H9 (cell line): ENCODE results near the gene GLDC. TPM values are rescaled to one million over a fixed set of nuclear protein-coding genes. Genes with fewer than 3 reads are reported as not detected.

Source experiments
- DNase-seq: peaks from one replicate; pipeline ENCODE4 v3.0.0-alpha.2; 2017
- H2AFZ ChIP-seq: one replicate; pipeline ENCODE4 v1.6.1; 2013; ENCODE audit warnings: mild to moderate bottlenecking, low read length, control low read depth, moderate library complexity
- H2AK5ac ChIP-seq: 2 replicates; pipeline ENCODE4 v1.6.1; 2013; ENCODE audit warnings: low read length, control low read depth, mixed read lengths; ENCODE audit not compliant: insufficient read length
- H2BK120ac ChIP-seq: one replicate; pipeline ENCODE4 v1.6.1; 2013; ENCODE audit warnings: low read depth, mild to moderate bottlenecking, low read length, control low read depth, inconsistent platforms; ENCODE audit not compliant: poor library complexity, severe bottlenecking
- H2BK12ac ChIP-seq: 2 replicates; pipeline ENCODE4 v1.6.1; 2013; ENCODE audit warnings: low read length, control low read depth, mixed read lengths, low read depth; ENCODE audit not compliant: insufficient read length
- H2BK15ac ChIP-seq: 2 replicates; pipeline ENCODE4 v1.6.1; 2013; ENCODE audit warnings: low read depth, low read length, control low read depth
- H2BK20ac ChIP-seq: one replicate; pipeline ENCODE4 v1.6.1; 2013; ENCODE audit warnings: low read depth, mild to moderate bottlenecking, low read length, control low read depth, inconsistent platforms; ENCODE audit not compliant: poor library complexity, severe bottlenecking
- H2BK5ac ChIP-seq: 2 replicates; pipeline ENCODE4 v1.6.1; 2013; ENCODE audit warnings: low read length, control low read depth, mixed read lengths; ENCODE audit not compliant: insufficient read length
- H3K14ac ChIP-seq: 2 replicates; pipeline ENCODE4 v1.6.1; 2013; ENCODE audit warnings: low read length, control low read depth; ENCODE audit not compliant: insufficient read depth
- H3K18ac ChIP-seq: 2 replicates; pipeline ENCODE4 v1.6.1; 2013; ENCODE audit warnings: low read depth, mild to moderate bottlenecking, mixed read lengths, low read length, control low read depth; ENCODE audit not compliant: insufficient read length
- H3K23ac ChIP-seq: 2 replicates; pipeline ENCODE4 v1.6.1; 2013; ENCODE audit warnings: low read length, control low read depth, mixed read lengths, low read depth; ENCODE audit not compliant: insufficient read length
- H3K23me2 ChIP-seq: 2 replicates; pipeline ENCODE4 v1.6.1; 2013; ENCODE audit warnings: low read depth, mild to moderate bottlenecking, mixed read lengths, low read length, control low read depth; ENCODE audit not compliant: insufficient read length, poor library complexity, severe bottlenecking
- H3K27ac ChIP-seq: 2 replicates; pipeline ENCODE4 v1.5.1; 2013; ENCODE audit warnings: low read length, control low read depth, mixed read lengths, low read depth; ENCODE audit not compliant: insufficient read length
- H3K27me3 ChIP-seq: 2 replicates; pipeline ENCODE4 v1.6.1; 2013; ENCODE audit warnings: low read length, control low read depth, inconsistent platforms; ENCODE audit not compliant: insufficient read depth
- H3K4ac ChIP-seq: 2 replicates; pipeline ENCODE4 v1.6.1; 2013; ENCODE audit warnings: low read depth, mild to moderate bottlenecking, control low read depth, inconsistent platforms, low read length, moderate library complexity
- H3K4me1 ChIP-seq: 2 replicates; pipeline ENCODE4 v1.6.1; 2013; ENCODE audit warnings: low read length, control low read depth, inconsistent platforms; ENCODE audit not compliant: insufficient read depth
- H3K4me2 ChIP-seq: 2 replicates; pipeline ENCODE4 v1.6.1; 2013; ENCODE audit warnings: low read length, control low read depth, mixed read lengths; ENCODE audit not compliant: insufficient read length, insufficient read depth
- H3K56ac ChIP-seq: 2 replicates; pipeline ENCODE4 v1.6.1; 2013; ENCODE audit warnings: low read depth, mild to moderate bottlenecking, mixed read lengths, low read length, control low read depth; ENCODE audit not compliant: insufficient read length
- H3K79me1 ChIP-seq: 2 replicates; pipeline ENCODE4 v1.6.1; 2013; ENCODE audit warnings: low read depth, mild to moderate bottlenecking, moderate library complexity, low read length, control low read depth, inconsistent platforms; ENCODE audit not compliant: insufficient read depth, poor library complexity, severe bottlenecking
- H3K79me2 ChIP-seq: 2 replicates; pipeline ENCODE4 v1.6.1; 2013; ENCODE audit warnings: low read length, control low read depth, inconsistent platforms; ENCODE audit not compliant: insufficient read depth
- H3K9ac ChIP-seq: 2 replicates; pipeline ENCODE4 v1.6.1; 2013; ENCODE audit warnings: low read length, control low read depth, mixed read lengths; ENCODE audit not compliant: insufficient read length; ENCODE audit errors: extremely low read depth
- H3K9me3 ChIP-seq: one replicate; pipeline ENCODE4 v1.6.1; 2013; ENCODE audit warnings: low read depth, low read length, inconsistent platforms; ENCODE audit not compliant: control insufficient read depth
- H3T11ph ChIP-seq: one replicate; pipeline ENCODE4 v1.6.1; 2013; ENCODE audit warnings: mild to moderate bottlenecking, low read length, control low read depth, inconsistent platforms
- H4K20me1 ChIP-seq: one replicate; pipeline ENCODE4 v1.6.1; 2013; ENCODE audit not compliant: control insufficient read depth, insufficient read length, insufficient read depth
- H4K5ac ChIP-seq: 2 replicates; pipeline ENCODE4 v1.6.1; 2013; ENCODE audit warnings: low read depth, mild to moderate bottlenecking, mixed read lengths, low read length, control low read depth; ENCODE audit not compliant: insufficient read length
- H4K8ac ChIP-seq: replicated peaks from 2 replicates; pipeline ENCODE4 v1.6.1; 2013; ENCODE audit warnings: low read length, control low read depth, mixed read lengths, low read depth; ENCODE audit not compliant: insufficient read length
- H4K91ac ChIP-seq: 2 replicates; pipeline ENCODE4 v1.6.1; 2013; ENCODE audit warnings: low read depth, mild to moderate bottlenecking, moderate library complexity, mixed read lengths, low read length, control low read depth; ENCODE audit not compliant: insufficient read length
- H3K27ac Mint-ChIP-seq, 3 experiments: 2 replicates in 2 of 3; 3 replicates in 1 of 3; pipeline ENCODE4 v1.8.0; 2020 to 2021; ENCODE audit warnings: mixed read lengths in 3 of 3, mild to moderate bottlenecking in 1 of 3, moderate library complexity in 1 of 3
- H3K27me3 Mint-ChIP-seq: 2 replicates; pipeline ENCODE4 v1.8.0; 2021; ENCODE audit warnings: low read depth, mild to moderate bottlenecking, moderate library complexity, mixed read lengths
- H3K36me3 Mint-ChIP-seq, 3 experiments: 2 replicates in 2 of 3; 3 replicates in 1 of 3; pipeline ENCODE4 v1.8.0; 2020 to 2021; ENCODE audit warnings: low read depth in 3 of 3, mixed read lengths in 3 of 3; ENCODE audit not compliant: insufficient read depth in 1 of 3
- H3K4me1 Mint-ChIP-seq, 2 experiments: 2 replicates each; pipeline ENCODE4 v1.8.0; 2020; ENCODE audit warnings: mixed read lengths in 2 of 2
- H3K4me3 Mint-ChIP-seq, 2 experiments: 2 replicates in 1 of 2; 3 replicates in 1 of 2; pipeline ENCODE4 v1.8.0; 2020 to 2021; ENCODE audit warnings: mild to moderate bottlenecking in 2 of 2, mixed read lengths in 2 of 2, moderate library complexity in 1 of 2
- H3K9me3 Mint-ChIP-seq, 2 experiments: 2 replicates in 1 of 2; 3 replicates in 1 of 2; pipeline ENCODE4 v1.8.0; 2020; ENCODE audit warnings: mild to moderate bottlenecking in 2 of 2, mixed read lengths in 2 of 2, moderate library complexity in 1 of 2
- WGBS: extraction: QIAGEN DNeasy Blood & Tissue Kit; methylation state at CpG from one replicate; pipeline ENCODE4 v1.1.7; 2013; ENCODE audit warnings: missing lambda C conversion rate, low lambda C conversion rate, mixed read lengths; ENCODE audit not compliant: insufficient read length; ENCODE audit errors: extremely low coverage; 5-methylcytosine and 5-hydroxymethylcytosine counted together
- total RNA-seq: library from RNA; stranded (reverse); gene quantifications from 2 replicates; pipeline ENCODE4 v1.2.1, GENCODE V29; 2021
- TF ChIP-seq, protein P1 (sequence below): fragments of 200-600 bp; sonication (generic); conservative IDR thresholded peaks from 3 replicates; pipeline ENCODE4 v1.8.0; 2021; ENCODE audit warnings: antibody characterized with exemption, mild to moderate bottlenecking

The GLDC gene
- total RNA-seq, 1 experiment from 2014 or later = 74.4 TPM

GRCh38 chr9:6641961-6642360 is 3.6 kb downstream of the GLDC start:
- H4K20me1 ChIP-seq = no peaks in the 10 kb centered on the region
- no peak overlapping the region for H3K27ac ChIP-seq
- peaks cover 10% of the 10 kb centered on the region for H3K23me2 ChIP-seq
- H3K27me3 Mint-ChIP-seq = peaks cover 11% of the 10 kb centered on the region
- H3K56ac ChIP-seq = no peak overlapping the region
- H2BK5ac ChIP-seq = no peak overlapping the region
- H3K27me3 ChIP-seq = no peaks in the 10 kb centered on the region
- H3K36me3 Mint-ChIP-seq = peaks cover 4 to 21% (median 16%) of the 10 kb centered on the region in 3 experiments; a peak in 6 of 7 replicates
- H3K9me3 Mint-ChIP-seq = no peaks in the 10 kb centered on the region
- H3T11ph ChIP-seq = no peak overlapping the region
- no peak overlapping the region for H2BK20ac ChIP-seq
- H2BK120ac ChIP-seq = no peak overlapping the region
- H3K4me1 Mint-ChIP-seq = peaks cover 28 to 34% of the 10 kb centered on the region in 2 experiments
- H3K4me2 ChIP-seq = no peak overlapping the region
- no peak overlapping the region for H4K5ac ChIP-seq
- H3K4ac ChIP-seq = no peak overlapping the region
- H3K18ac ChIP-seq = no peak overlapping the region
- no CpG with 5 or more reads among the region's 2 CpGs for WGBS
- TF ChIP-seq, protein P1, sequence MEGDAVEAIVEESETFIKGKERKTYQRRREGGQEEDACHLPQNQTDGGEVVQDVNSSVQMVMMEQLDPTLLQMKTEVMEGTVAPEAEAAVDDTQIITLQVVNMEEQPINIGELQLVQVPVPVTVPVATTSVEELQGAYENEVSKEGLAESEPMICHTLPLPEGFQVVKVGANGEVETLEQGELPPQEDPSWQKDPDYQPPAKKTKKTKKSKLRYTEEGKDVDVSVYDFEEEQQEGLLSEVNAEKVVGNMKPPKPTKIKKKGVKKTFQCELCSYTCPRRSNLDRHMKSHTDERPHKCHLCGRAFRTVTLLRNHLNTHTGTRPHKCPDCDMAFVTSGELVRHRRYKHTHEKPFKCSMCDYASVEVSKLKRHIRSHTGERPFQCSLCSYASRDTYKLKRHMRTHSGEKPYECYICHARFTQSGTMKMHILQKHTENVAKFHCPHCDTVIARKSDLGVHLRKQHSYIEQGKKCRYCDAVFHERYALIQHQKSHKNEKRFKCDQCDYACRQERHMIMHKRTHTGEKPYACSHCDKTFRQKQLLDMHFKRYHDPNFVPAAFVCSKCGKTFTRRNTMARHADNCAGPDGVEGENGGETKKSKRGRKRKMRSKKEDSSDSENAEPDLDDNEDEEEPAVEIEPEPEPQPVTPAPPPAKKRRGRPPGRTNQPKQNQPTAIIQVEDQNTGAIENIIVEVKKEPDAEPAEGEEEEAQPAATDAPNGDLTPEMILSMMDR = no peak
- H3K9me3 ChIP-seq = no peaks in the 10 kb centered on the region
- H3K9ac ChIP-seq = no peak overlapping the region
- no peak overlapping the region for H3K23ac ChIP-seq
- 0 out of 2 replicates have a peak, but pooled peaks cover 2% of the 10 kb centered on the region for H3K4me1 ChIP-seq
- H4K8ac ChIP-seq = no peak overlapping the region
- no peak overlapping the region for H3K4me3 Mint-ChIP-seq
- peaks cover 11% of the 10 kb centered on the region for H3K79me1 ChIP-seq
- H2BK12ac ChIP-seq = no peak overlapping the region
- no peak overlapping the region for H3K27ac Mint-ChIP-seq
- no peak overlapping the region for H4K91ac ChIP-seq
- no peak overlapping the region for H2AK5ac ChIP-seq
- peaks cover 30% of the 10 kb centered on the region; the same call in 1 of the 2 replicates for H3K79me2 ChIP-seq
- no peak for DNase-seq
- H2AFZ ChIP-seq = no peak overlapping the region
- no peak overlapping the region for H3K14ac ChIP-seq
- no peak overlapping the region for H2BK15ac ChIP-seq
